Mesenchymal stem cell (in vitro differentiated cells and primary cell): Measurements from ENCODE around the gene TMEM63B.
A peak's percentile ranks its signal among the peaks of the same experiment; 100 is the strongest.

Source experiments
- DNase-seq: peaks from one replicate; pipeline ENCODE4 v3.0.0-alpha.2; 2013
- H2AFZ ChIP-seq: one replicate; pipeline ENCODE4 v1.6.1; 2013; ENCODE audit warnings: low read depth, mild to moderate bottlenecking, control low read depth, inconsistent platforms, low read length, moderate library complexity
- H2AK5ac ChIP-seq: 2 replicates; pipeline ENCODE4 v1.6.1; 2013; ENCODE audit warnings: low read length, moderate library complexity, mild to moderate bottlenecking, inconsistent platforms; ENCODE audit not compliant: severe bottlenecking
- H2BK120ac ChIP-seq: one replicate; pipeline ENCODE4 v1.6.1; 2013; ENCODE audit warnings: low read depth, mild to moderate bottlenecking, inconsistent platforms, low read length, moderate library complexity
- H2BK12ac ChIP-seq, 2 experiments: one replicate each; pipeline ENCODE4 v1.6.1; 2013; ENCODE audit warnings: inconsistent platforms in 2 of 2, low read length in 2 of 2, mild to moderate bottlenecking in 2 of 2, moderate library complexity in 2 of 2, control low read depth in 1 of 2
- H2BK15ac ChIP-seq: one replicate; pipeline ENCODE4 v1.6.1; 2013; ENCODE audit warnings: mild to moderate bottlenecking, low read depth, inconsistent platforms; ENCODE audit not compliant: poor library complexity, severe bottlenecking
- H2BK5ac ChIP-seq: 2 replicates; pipeline ENCODE4 v1.6.1; 2013; ENCODE audit warnings: low read depth, mild to moderate bottlenecking, low read length, control low read depth, inconsistent platforms; ENCODE audit not compliant: poor library complexity, severe bottlenecking
- H3K14ac ChIP-seq, 2 experiments: one replicate each; pipeline ENCODE4 v1.6.1; 2013; ENCODE audit warnings: inconsistent platforms in 2 of 2, low read length in 2 of 2, control low read depth in 1 of 2, mild to moderate bottlenecking in 1 of 2, moderate library complexity in 1 of 2
- H3K18ac ChIP-seq, 2 experiments: one replicate each; pipeline ENCODE4 v1.6.1; 2013; ENCODE audit warnings: inconsistent platforms in 2 of 2, low read length in 2 of 2, control low read depth in 1 of 2, low read depth in 1 of 2, mild to moderate bottlenecking in 1 of 2
- H3K23ac ChIP-seq, 2 experiments: one replicate each; pipeline ENCODE4 v1.6.1; 2013; ENCODE audit warnings: inconsistent platforms in 2 of 2, low read length in 2 of 2, mild to moderate bottlenecking in 2 of 2, moderate library complexity in 2 of 2, control low read depth in 1 of 2
- H3K27ac ChIP-seq: 2 replicates; pipeline ENCODE4 v1.5.1; 2013; ENCODE audit warnings: mild to moderate bottlenecking, moderate library complexity, low read length, control low read depth, inconsistent platforms; ENCODE audit not compliant: poor library complexity, severe bottlenecking
- H3K27me3 ChIP-seq, 2 experiments: 2 replicates each; pipeline versions ENCODE4 v1.6.1 to v1.7.0; 2013; ENCODE audit warnings: low read length in 2 of 2, mild to moderate bottlenecking in 2 of 2, moderate library complexity in 2 of 2, control low read depth in 1 of 2, inconsistent platforms in 1 of 2; ENCODE audit not compliant: control insufficient read depth in 1 of 2, insufficient read depth in 1 of 2
- H3K36me3 ChIP-seq, 2 experiments: 2 replicates each; pipeline versions ENCODE4 v1.6.1 to v1.7.0; 2013; ENCODE audit warnings: low read length in 2 of 2, control low read depth in 1 of 2, inconsistent platforms in 1 of 2, low read depth in 1 of 2, mild to moderate bottlenecking in 1 of 2; ENCODE audit not compliant: insufficient read depth in 2 of 2, control insufficient read depth in 1 of 2
- H3K4ac ChIP-seq, 2 experiments: one replicate each; pipeline ENCODE4 v1.6.1; 2013; ENCODE audit warnings: inconsistent platforms in 2 of 2, low read length in 2 of 2, mild to moderate bottlenecking in 2 of 2, moderate library complexity in 2 of 2, control low read depth in 1 of 2, low read depth in 1 of 2
- H3K4me1 ChIP-seq: 2 replicates; pipeline ENCODE4 v1.6.1; 2013; ENCODE audit warnings: low read depth, low read length, control low read depth; ENCODE audit not compliant: control insufficient read depth, insufficient read depth
- H3K4me2 ChIP-seq: 2 replicates; pipeline ENCODE4 v1.6.1; 2013; ENCODE audit warnings: low read length, mild to moderate bottlenecking, inconsistent platforms; ENCODE audit not compliant: poor library complexity, severe bottlenecking
- H3K4me3 ChIP-seq, 2 experiments: 2 replicates each; pipeline versions ENCODE4 v1.5.1 to v1.7.0; 2013; ENCODE audit warnings: low read length in 2 of 2, mild to moderate bottlenecking in 2 of 2, control low read depth in 1 of 2, low read depth in 1 of 2; ENCODE audit not compliant: insufficient read depth in 1 of 2
- H3K79me1 ChIP-seq: replicated peaks from 2 replicates; pipeline ENCODE4 v1.6.1; 2013; ENCODE audit warnings: mild to moderate bottlenecking, control low read depth, low read length, inconsistent platforms; ENCODE audit not compliant: poor library complexity, severe bottlenecking
- H3K9ac ChIP-seq: 2 replicates; pipeline ENCODE4 v1.7.0; 2013; ENCODE audit warnings: mild to moderate bottlenecking, low read length, moderate library complexity
- H3K9me3 ChIP-seq: 2 replicates; pipeline ENCODE4 v1.7.0; 2013; ENCODE audit warnings: mild to moderate bottlenecking, low read length; ENCODE audit not compliant: control insufficient read depth
- H4K8ac ChIP-seq: one replicate; pipeline ENCODE4 v1.6.1; 2013; ENCODE audit warnings: inconsistent platforms, mild to moderate bottlenecking, low read length, moderate library complexity
- H4K91ac ChIP-seq: one replicate; pipeline ENCODE4 v1.6.1; 2013; ENCODE audit warnings: mild to moderate bottlenecking, low read length, inconsistent platforms
- WGBS: methylation state at CpG from one replicate; pipeline ENCODE4 v1.1.7; 2013; ENCODE audit warnings: mixed read lengths; 5-methylcytosine and 5-hydroxymethylcytosine counted together

Gene TMEM63B

DNA sequence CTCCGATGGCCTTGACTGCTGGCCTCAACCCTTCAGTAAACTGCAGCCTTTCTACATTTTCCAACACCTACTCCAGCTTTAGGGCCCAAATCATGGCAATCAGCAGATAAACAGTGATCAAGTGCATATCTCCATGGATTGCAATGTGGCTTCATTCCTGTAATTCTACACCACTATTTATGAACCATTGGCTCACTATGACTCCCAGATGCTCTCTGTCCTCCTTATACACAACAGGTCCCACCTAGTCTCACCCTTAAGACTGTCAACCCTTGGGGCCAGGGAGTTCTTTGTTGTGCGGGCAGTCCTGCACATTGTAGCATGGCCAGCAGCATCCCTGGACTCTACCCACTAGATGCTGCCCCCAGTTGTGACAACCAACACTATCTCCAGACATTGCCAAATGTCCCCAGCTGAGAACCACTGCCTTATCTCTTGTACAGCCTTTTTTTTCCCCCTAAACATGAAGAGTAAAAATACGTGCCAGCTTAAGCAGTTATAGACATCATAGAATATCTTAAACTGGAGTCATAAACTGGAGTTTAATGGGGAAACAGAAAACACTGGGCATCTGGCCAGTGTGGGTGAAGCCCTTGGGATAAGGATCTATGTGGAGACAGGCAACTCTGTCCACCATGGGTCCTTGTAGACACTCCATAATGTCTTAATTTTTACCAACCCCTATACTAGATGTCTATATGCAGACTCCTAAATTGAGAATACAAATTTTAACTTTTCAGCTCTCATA, 21.2 kb upstream of the TMEM63B start:
- Histone ChIP-seq H3K36me3 (peaks cover 58 to 75% of the 10 kb centered on the region in 2 experiments), H2AFZ (no peak overlapping the region), H3K9me3 (no peaks in the 10 kb centered on the region), H3K18ac (no peak overlapping the region), H3K4me2 (no peak overlapping the region), H3K79me1 (peaks cover 57% of the 10 kb centered on the region), H3K27ac (no peak overlapping the region), H3K23ac (peak overlapping the region in 1 of 2 experiments; percentile 26), H2BK12ac (no peak overlapping the region), H3K27me3 (no peaks in the 10 kb centered on the region), H3K4me1 (peaks cover 44% of the 10 kb centered on the region), H2BK15ac (no peak overlapping the region), H4K8ac (no peak overlapping the region), H3K4ac (no peak overlapping the region), H3K9ac (no peak overlapping the region), H2BK120ac (no peak overlapping the region), H3K4me3 (no peak overlapping the region), H2BK5ac (no peak overlapping the region), H3K14ac (no peak overlapping the region), H2AK5ac (peak overlapping the region; percentile 36), H4K91ac (no peak overlapping the region)
- 100% methylated on average over 2 of the region's 3 CpGs for WGBS
- no peak for DNase-seq

DNA sequence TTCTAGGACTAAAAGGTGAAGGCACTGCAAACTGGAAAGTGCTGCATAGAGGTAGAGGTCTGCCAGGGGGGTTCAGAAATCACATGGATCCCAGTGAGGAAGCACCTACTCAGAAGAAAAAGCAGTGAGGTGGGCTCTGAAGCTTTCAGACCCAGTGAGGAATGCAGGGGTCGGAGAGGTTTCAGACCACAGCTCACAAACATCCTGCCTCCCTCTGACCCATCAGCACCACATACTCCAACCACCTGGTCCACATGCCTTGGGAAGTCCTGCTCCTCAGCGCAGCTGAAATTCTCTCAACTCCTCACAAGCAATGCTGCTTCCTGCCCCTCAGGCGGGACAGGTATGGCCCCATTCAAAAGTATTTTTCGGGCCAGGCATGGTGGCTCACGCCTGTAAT, 20.3 kb upstream of the TMEM63B start:
- Histone ChIP-seq H3K36me3 (peaks cover 61 to 78% of the 10 kb centered on the region in 2 experiments), H3K14ac (no peak overlapping the region), H2AK5ac (no peak overlapping the region), H3K79me1 (peaks cover 57% of the 10 kb centered on the region), H2BK120ac (no peak overlapping the region), H4K8ac (no peak overlapping the region), H3K9ac (no peak overlapping the region), H3K27me3 (no peaks in the 10 kb centered on the region), H2BK5ac (no peak overlapping the region), H3K4me3 (no peak overlapping the region), H2BK15ac (no peak overlapping the region), H3K4ac (no peak overlapping the region), H3K4me1 (peaks cover 40% of the 10 kb centered on the region), H3K4me2 (no peak overlapping the region), H3K23ac (no peak overlapping the region), H3K27ac (no peak overlapping the region), H4K91ac (peak overlapping the region; percentile 52), H3K9me3 (no peaks in the 10 kb centered on the region), H2AFZ (no peak overlapping the region), H3K18ac (no peak overlapping the region), H2BK12ac (no peak overlapping the region)
- DNase-seq = no peak
- WGBS = 93% methylated on average over 5 of the region's 5 CpGs

DNA sequence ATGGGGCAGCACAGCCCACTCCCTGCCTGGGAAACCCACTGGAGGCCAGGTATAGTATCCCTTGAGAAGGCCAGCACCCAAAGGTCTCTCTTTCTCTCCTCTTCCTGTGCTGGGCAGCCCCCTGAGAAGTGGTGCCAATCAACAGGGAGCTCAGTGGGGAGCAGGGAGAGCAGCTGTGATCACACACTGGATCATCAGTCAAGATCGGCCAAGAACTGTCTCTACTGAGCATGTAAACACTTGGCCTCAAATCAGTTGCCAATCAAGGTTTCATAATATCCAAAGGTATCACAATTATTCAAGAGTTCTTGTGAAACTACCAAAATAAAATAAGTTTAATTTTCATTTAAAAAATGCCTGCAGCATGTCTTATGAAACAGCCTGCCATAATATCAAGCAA, 18.9 kb upstream of the TMEM63B start:
- Histone ChIP-seq H3K9ac (no peak overlapping the region), H3K36me3 (peaks cover 57 to 80% of the 10 kb centered on the region in 2 experiments)
- DNase-seq = no peak

DNA sequence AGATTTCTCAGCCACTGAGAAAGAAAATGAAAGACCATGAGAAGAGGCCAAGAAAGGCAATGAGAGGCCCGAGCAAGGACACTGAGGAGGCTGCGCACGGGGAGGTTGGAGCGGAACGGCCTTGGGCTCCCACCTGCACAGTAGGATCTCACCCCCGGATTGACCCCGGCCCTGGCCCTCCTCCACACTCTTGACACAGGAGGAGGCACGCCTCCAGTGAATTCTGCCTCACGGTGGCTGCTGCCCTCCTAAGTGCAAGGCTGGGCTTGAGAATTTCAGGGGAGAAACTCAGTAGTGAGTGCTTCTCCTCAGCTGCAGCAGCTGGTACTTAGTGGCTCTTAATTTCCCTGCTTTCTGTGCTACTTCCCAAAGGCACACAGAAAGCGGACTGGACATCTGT, 18.1 kb upstream of the TMEM63B start:
- Histone ChIP-seq H3K14ac (no peak overlapping the region), H3K36me3 (peaks cover 57 to 80% of the 10 kb centered on the region in 2 experiments), H3K4me3 (no peak overlapping the region), H3K4me1 (peaks cover 33% of the 10 kb centered on the region), H2BK120ac (no peak overlapping the region), H3K79me1 (peaks cover 56% of the 10 kb centered on the region), H3K9me3 (no peaks in the 10 kb centered on the region), H4K91ac (no peak overlapping the region), H3K9ac (no peak overlapping the region), H3K27me3 (no peaks in the 10 kb centered on the region), H2BK15ac (no peak overlapping the region), H4K8ac (no peak overlapping the region), H3K23ac (no peak overlapping the region), H2AFZ (no peak overlapping the region), H3K18ac (no peak overlapping the region), H2BK5ac (no peak overlapping the region), H3K27ac (no peak overlapping the region), H3K4ac (no peak overlapping the region), H2AK5ac (no peak overlapping the region), H3K4me2 (no peak overlapping the region), H2BK12ac (no peak overlapping the region)
- DNase-seq = no peak
- WGBS = 98% methylated on average over 10 of the region's 10 CpGs

More for the DNA sequence above, 18.9 kb upstream of the TMEM63B start:
- H2BK15ac ChIP-seq = no peak overlapping the region
- no peak overlapping the region for H3K4ac ChIP-seq
- H3K23ac ChIP-seq = no peak overlapping the region
- H3K18ac ChIP-seq = no peak overlapping the region
- H2BK5ac ChIP-seq = no peak overlapping the region
- no peak overlapping the region for H4K8ac ChIP-seq
- WGBS = no CpG with 5 or more reads among the region's 1 CpG
- H3K27ac ChIP-seq = no peak overlapping the region
- H2BK12ac ChIP-seq = no peak overlapping the region
- peaks cover 30% of the 10 kb centered on the region for H3K4me1 ChIP-seq
- H2AK5ac ChIP-seq = no peak overlapping the region
- H3K79me1 ChIP-seq = peaks cover 56% of the 10 kb centered on the region
- no peak overlapping the region for H3K14ac ChIP-seq
- H3K4me3 ChIP-seq = no peak overlapping the region
- no peaks in the 10 kb centered on the region for H3K9me3 ChIP-seq
- no peaks in the 10 kb centered on the region for H3K27me3 ChIP-seq
- H4K91ac ChIP-seq = no peak overlapping the region
- no peak overlapping the region for H2AFZ ChIP-seq
- no peak overlapping the region for H2BK120ac ChIP-seq
- H3K4me2 ChIP-seq = no peak overlapping the region
